Neuronal stem cell (in vitro differentiated cells): Measurements from ENCODE around the gene TCN2. TPM values are rescaled to one million over a fixed set of nuclear protein-coding genes. Genes with fewer than 3 reads are reported as not detected.
"Not testable (repeated sequence)": the region's sequence is repeated elsewhere in the genome, so short reads cannot be mapped to it uniquely, and the experiment has no call there.

Experiments used
- DNase-seq: peaks from one replicate; pipeline ENCODE4 v3.0.0-alpha.2; 2013; ENCODE audit warnings: low spot score
- H2AFZ ChIP-seq: one replicate; pipeline ENCODE4 v1.6.1; 2013; ENCODE audit warnings: mild to moderate bottlenecking, low read length, inconsistent platforms
- H2AK5ac ChIP-seq: 2 replicates; pipeline ENCODE4 v1.6.1; 2013; ENCODE audit warnings: low read depth, mild to moderate bottlenecking, inconsistent platforms, low read length, moderate library complexity, mixed read lengths
- H2BK120ac ChIP-seq: 2 replicates; pipeline ENCODE4 v1.6.1; 2013; ENCODE audit warnings: low read depth, mild to moderate bottlenecking, inconsistent platforms, low read length, moderate library complexity, mixed read lengths
- H2BK12ac ChIP-seq: one replicate; pipeline ENCODE4 v1.6.1; 2013; ENCODE audit warnings: low read length, inconsistent platforms
- H2BK15ac ChIP-seq: 2 replicates; pipeline ENCODE4 v1.6.1; 2013; ENCODE audit warnings: mild to moderate bottlenecking, low read length, inconsistent platforms, mixed read lengths
- H2BK5ac ChIP-seq: one replicate; pipeline ENCODE4 v1.6.1; 2013; ENCODE audit warnings: inconsistent platforms, mild to moderate bottlenecking, low read length, moderate library complexity
- H3K14ac ChIP-seq: one replicate; pipeline ENCODE4 v1.6.1; 2013; ENCODE audit warnings: low read length, inconsistent platforms
- H3K18ac ChIP-seq: 2 replicates; pipeline ENCODE4 v1.6.1; 2013; ENCODE audit warnings: low read length, inconsistent platforms
- H3K23ac ChIP-seq: 2 replicates; pipeline ENCODE4 v1.6.1; 2013; ENCODE audit warnings: low read depth, mild to moderate bottlenecking, mixed read lengths, low read length, inconsistent platforms; ENCODE audit not compliant: poor library complexity
- H3K27ac ChIP-seq: replicated peaks from 3 replicates; pipeline ENCODE4 v1.5.1; 2013; ENCODE audit warnings: low read length, inconsistent platforms
- H3K27me3 ChIP-seq, 3 experiments: 2 replicates each; pipeline ENCODE4 v1.6.1; 2013; ENCODE audit warnings: low read length in 3 of 3, mild to moderate bottlenecking in 2 of 3, inconsistent platforms in 1 of 3, low read depth in 1 of 3, mixed read lengths in 1 of 3, moderate library complexity in 1 of 3; ENCODE audit not compliant: control insufficient read depth in 3 of 3, insufficient read depth in 3 of 3
- H3K36me3 ChIP-seq, 2 donors: replicated peaks in 1 of 2; 2 replicates each; pipeline ENCODE4 v1.6.1; 2013; ENCODE audit warnings: low read length in 2 of 2; ENCODE audit not compliant: control insufficient read depth in 2 of 2, insufficient read depth in 2 of 2
- H3K4ac ChIP-seq: 2 replicates; pipeline ENCODE4 v1.6.1; 2013; ENCODE audit warnings: inconsistent platforms, mild to moderate bottlenecking, low read length, moderate library complexity
- H3K4me1 ChIP-seq, 2 donors: 1 replicate in 1 of 2; 2 replicates in 1 of 2; pipeline ENCODE4 v1.6.1; 2013; ENCODE audit warnings: low read length in 2 of 2, low read depth in 1 of 2; ENCODE audit not compliant: control insufficient read depth in 2 of 2, insufficient read depth in 1 of 2
- H3K4me2 ChIP-seq: one replicate; pipeline ENCODE4 v1.6.1; 2013; ENCODE audit warnings: mild to moderate bottlenecking, low read length, inconsistent platforms; ENCODE audit not compliant: insufficient read depth, poor library complexity, severe bottlenecking
- H3K4me3 ChIP-seq, 2 donors: 2 replicates each; pipeline ENCODE4 v1.5.1; 2013; ENCODE audit warnings: low read length in 2 of 2, mild to moderate bottlenecking in 2 of 2, inconsistent platforms in 1 of 2, moderate library complexity in 1 of 2
- H3K79me1 ChIP-seq: one replicate; pipeline ENCODE4 v1.6.1; 2013; ENCODE audit warnings: low read depth, mild to moderate bottlenecking, inconsistent platforms, low read length, moderate library complexity
- H3K9ac ChIP-seq: one replicate; pipeline ENCODE4 v1.6.1; 2013; ENCODE audit warnings: mild to moderate bottlenecking, low read depth, low read length, inconsistent platforms; ENCODE audit not compliant: poor library complexity
- H3K9me3 ChIP-seq, 2 donors: replicated peaks in 1 of 2; 2 replicates each; pipeline versions ENCODE3 to v1.6.1; 2013; ENCODE audit warnings: low read length in 2 of 2, mild to moderate bottlenecking in 2 of 2, inconsistent platforms in 1 of 2, low read depth in 1 of 2, mixed read lengths in 1 of 2, moderate library complexity in 1 of 2; ENCODE audit not compliant: control insufficient read depth in 2 of 2, insufficient read depth in 1 of 2
- H4K8ac ChIP-seq: one replicate; pipeline ENCODE4 v1.6.1; 2013; ENCODE audit warnings: low read depth, mild to moderate bottlenecking, inconsistent platforms, low read length, moderate library complexity
- H4K91ac ChIP-seq: one replicate; pipeline ENCODE4 v1.6.1; 2013; ENCODE audit warnings: low read length, low read depth, mild to moderate bottlenecking, inconsistent platforms; ENCODE audit not compliant: poor library complexity
- WGBS, 2 donors: extraction: QIAGEN DNeasy Blood & Tissue Kit; methylation state at CpG; one replicate each; pipeline ENCODE4 v1.1.7; 2013; ENCODE audit warnings: missing lambda C conversion rate in 2 of 2, mixed read lengths in 1 of 2; ENCODE audit not compliant: insufficient read length in 2 of 2, insufficient replicate concordance in 1 of 2; ENCODE audit errors: extremely low coverage in 2 of 2; 5-methylcytosine and 5-hydroxymethylcytosine counted together
- polyA plus RNA-seq, 2 experiments: library from polyadenylated mRNA; stranded (reverse); fragments of 200-250 nt; gene quantifications; one replicate each; pipeline ENCODE4 v1.2.3, GENCODE V29; 2013

Gene TCN2
- polyA plus RNA-seq (2013, experiment 1 of 2), result 22.2 TPM
- 21.8 TPM for polyA plus RNA-seq (2013, experiment 2 of 2)

GRCh38 chr22:30606455-30607299, at the start of gene TCN2:
TCN2 (plus strand) TSS chr22:30607174; CDS start chr22:30607332, 158 bp downstream.
- H2BK120ac ChIP-seq, result peak within 1 kb of the TSS; percentile 24
- peak within 1 kb of the TSS; percentile 56 for H3K14ac ChIP-seq
- H3K4ac ChIP-seq, result no peak within 1 kb of the TSS
- peak within 1 kb of the TSS; percentile 90 for H3K4me2 ChIP-seq
- no peak within 1 kb of the TSS for H4K91ac ChIP-seq
- peak within 1 kb of the TSS; percentile 99 for H3K27ac ChIP-seq
- peak within 1 kb of the TSS; percentile 98 for H2AFZ ChIP-seq
- H2BK12ac ChIP-seq, result peak within 1 kb of the TSS; percentile 31
- H3K18ac ChIP-seq, result peak within 1 kb of the TSS; percentile 99
- peaks cover 18 to 30% of the 10 kb centered on the region in 2 donors for H3K4me1 ChIP-seq
- peak within 1 kb of the TSS; percentile 82 for H3K9ac ChIP-seq
- peak within 1 kb of the TSS; percentile 57 to 78 for H3K4me3 ChIP-seq
- DNase-seq, result peak; percentile 93
- H2AK5ac ChIP-seq, result peak within 1 kb of the TSS; percentile 89
- H3K27me3 ChIP-seq, result no peaks in the 10 kb centered on the region
- H3K23ac ChIP-seq, result peak within 1 kb of the TSS; percentile 62
- peaks cover 1% of the 10 kb centered on the region for H3K79me1 ChIP-seq
- no CpG with 5 or more reads among the region's 24 CpGs for WGBS, 2 donors
- H2BK5ac ChIP-seq, result peak within 1 kb of the TSS; percentile 96
- no peak within 1 kb of the TSS for H4K8ac ChIP-seq
- H2BK15ac ChIP-seq, result peak within 1 kb of the TSS; percentile 90
- H3K9me3 ChIP-seq, result no peaks in the 10 kb centered on the region
- H3K36me3 ChIP-seq, result peaks cover 12 to 22% of the 10 kb centered on the region in 2 donors

GRCh38 chr22:30557243-30557642, 49.7 kb upstream of the TCN2 start:
- no peak for DNase-seq
- Histone ChIP-seq H3K27me3 (no peaks in the 10 kb centered on the region), H3K9ac (no peak overlapping the region)

GRCh38 chr22:30559889-30560288, 47.1 kb upstream of the TCN2 start:
- Histone ChIP-seq H3K18ac (peak overlapping the region; percentile 80), H3K4me1 (peaks cover 2 to 9% of the 10 kb centered on the region in 2 donors), H3K27ac (no peak overlapping the region), H2AK5ac (peak overlapping the region; percentile 93), H3K9ac (no peak overlapping the region), H4K8ac (no peak overlapping the region), H3K23ac (no peak overlapping the region), H4K91ac (no peak overlapping the region), H3K4me2 (no peak overlapping the region), H2BK15ac (no peak overlapping the region), H2AFZ (peak overlapping the region; percentile 23), H3K4ac (no peak overlapping the region), H3K4me3 (peak overlapping the region in 1 of 2 donors; percentile 59), H3K27me3 (no peaks in the 10 kb centered on the region), H2BK120ac (no peak overlapping the region), H2BK5ac (no peak overlapping the region), H2BK12ac (peak overlapping the region; percentile 7), H3K79me1 (no peaks in the 10 kb centered on the region), H3K36me3 (no peaks in the 10 kb centered on the region), H3K14ac (no peak overlapping the region), H3K9me3 (no peaks in the 10 kb centered on the region)
- no peak for DNase-seq
- no CpG with 5 or more reads among the region's 6 CpGs for WGBS, 2 donors

More at GRCh38 chr22:30557243-30557642, 49.7 kb upstream of the TCN2 start:
- H4K8ac ChIP-seq, result no peak overlapping the region
- peaks cover 2 to 9% of the 10 kb centered on the region in 2 donors for H3K4me1 ChIP-seq
- no peak overlapping the region for H3K4me3 ChIP-seq
- H2AFZ ChIP-seq, result no peak overlapping the region
- peak overlapping the region; percentile 28 for H3K23ac ChIP-seq
- H3K27ac ChIP-seq, result no peak overlapping the region
- H3K9me3 ChIP-seq, result no peaks in the 10 kb centered on the region
- H3K79me1 ChIP-seq, result no peaks in the 10 kb centered on the region
- H4K91ac ChIP-seq, result no peak overlapping the region
- H2BK5ac ChIP-seq, result no peak overlapping the region
- H2BK12ac ChIP-seq, result no peak overlapping the region
- no peak overlapping the region for H3K4me2 ChIP-seq
- no peak overlapping the region for H3K14ac ChIP-seq
- H3K36me3 ChIP-seq, result no peaks in the 10 kb centered on the region
- H2BK120ac ChIP-seq, result no peak overlapping the region
- H3K4ac ChIP-seq, result no peak overlapping the region
- peak overlapping the region; percentile 32 for H2AK5ac ChIP-seq
- H3K18ac ChIP-seq, result peak overlapping the region; percentile 46
- no peak overlapping the region for H2BK15ac ChIP-seq
- WGBS, 2 donors, result no CpG with 5 or more reads among the region's 8 CpGs

- not testable (repeated sequence) for H2AK5ac ChIP-seq, H3K4me2 ChIP-seq, H4K91ac ChIP-seq, H2BK15ac ChIP-seq, H3K79me1 ChIP-seq, H3K27ac ChIP-seq, DNase-seq, H3K36me3 ChIP-seq, H2BK12ac ChIP-seq, H3K27me3 ChIP-seq, H2BK5ac ChIP-seq, H3K14ac ChIP-seq, H3K4me3 ChIP-seq, H3K9ac ChIP-seq, H3K18ac ChIP-seq, H3K9me3 ChIP-seq, H3K23ac ChIP-seq, H2BK120ac ChIP-seq, H4K8ac ChIP-seq, H3K4me1 ChIP-seq, H3K4ac ChIP-seq
- no CpG with 5 or more reads among the region's 11 CpGs for WGBS, 2 donors
- H2AFZ ChIP-seq, result peak overlapping the region; percentile 75
Observed at GRCh38 chr22:30560643-30561202, 46.3 kb upstream of the TCN2 start.
